HG02943 (cell line): ENCODE results near the gene UBXN11.
"Not testable (repeated sequence)": the region's sequence is repeated elsewhere in the genome, so short reads cannot be mapped to it uniquely, and the experiment has no call there.

Experiments used
- ATAC-seq: cut with Tn5 transposase; IDR thresholded peaks from one replicate; pipeline ENCODE4 v1.9.1; 2021; ENCODE audit warnings: mild to moderate bottlenecking, low read depth, moderate library complexity; ENCODE audit not compliant: unreplicated experiment

UBXN11 gene

DNA sequence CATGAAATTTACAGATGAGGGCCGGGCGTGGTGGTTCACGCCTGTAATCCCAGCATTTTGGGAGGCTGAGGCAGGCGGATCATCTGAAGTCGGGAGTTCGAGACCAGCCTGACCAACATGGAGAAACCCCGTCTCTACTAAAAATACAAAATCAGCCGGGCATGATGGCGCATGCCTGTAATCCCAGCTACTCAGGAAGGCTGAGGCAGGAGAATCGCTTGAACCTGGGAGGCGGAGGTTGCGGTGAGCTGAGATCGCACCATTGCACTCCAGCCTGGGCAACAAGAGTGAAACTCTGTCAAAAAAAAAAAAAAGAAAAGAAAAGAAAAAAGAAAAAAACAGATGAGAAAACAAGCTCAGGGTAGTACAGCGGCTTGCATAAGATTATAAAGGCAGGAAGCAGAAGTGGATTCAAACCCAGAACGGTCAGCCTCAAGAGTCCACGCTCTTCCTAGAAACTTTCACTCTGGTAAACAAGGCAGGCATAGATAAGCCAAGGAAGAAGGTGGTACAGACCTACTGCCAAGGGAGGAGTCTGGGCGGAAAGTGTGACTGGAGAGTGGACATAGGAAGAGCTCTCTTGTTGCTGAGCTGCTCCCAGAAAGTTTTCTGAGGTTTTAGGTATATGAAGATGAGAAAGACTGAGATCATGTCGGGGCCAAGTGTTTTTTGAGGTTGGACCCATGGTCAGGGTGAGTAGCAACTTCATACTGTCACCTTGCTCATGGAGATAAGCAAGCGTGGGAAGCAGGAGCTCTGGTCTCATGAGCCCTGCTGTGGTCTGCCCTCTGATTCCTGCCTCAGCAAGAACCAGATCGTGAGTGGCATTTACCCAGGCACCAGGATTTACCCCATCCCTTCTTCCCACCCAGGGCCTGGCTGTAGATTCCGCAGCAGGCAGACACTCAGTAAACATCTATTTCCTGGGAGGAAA, 1.8 kb upstream of the UBXN11 start:
- ATAC-seq: not testable (repeated sequence)

GRCh38 chr1:26307363-26307781, 936 bp upstream of the UBXN11 start:
- no peak for ATAC-seq

GRCh38 chr1:26305667-26306289, 658 bp downstream of the UBXN11 start:
- peak; percentile 16 for ATAC-seq

- no peak for ATAC-seq
Measured at GRCh38 chr1:26302733-26303405, 3.6 kb downstream of the UBXN11 start.

GRCh38 chr1:26300578-26301275, 5.7 kb downstream of the UBXN11 start:
- no peak for ATAC-seq

DNA sequence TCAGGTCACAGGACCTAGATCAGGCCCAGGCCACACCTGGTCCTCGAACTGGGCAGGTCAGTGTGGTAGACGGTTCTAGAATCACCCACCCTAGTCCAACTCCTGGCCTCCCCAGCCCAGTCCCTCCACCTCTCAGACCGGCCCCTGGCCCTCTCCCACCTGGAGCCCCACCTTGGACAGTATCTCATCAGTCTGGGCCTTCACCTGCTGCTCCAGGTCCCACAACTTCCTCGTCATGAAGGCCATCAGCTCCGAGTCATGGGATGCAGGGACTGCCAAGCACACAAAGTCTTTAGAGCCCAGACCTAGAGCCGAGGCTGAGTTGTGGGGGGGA, 8.7 kb downstream of the UBXN11 start:
- ATAC-seq: no peak

DNA sequence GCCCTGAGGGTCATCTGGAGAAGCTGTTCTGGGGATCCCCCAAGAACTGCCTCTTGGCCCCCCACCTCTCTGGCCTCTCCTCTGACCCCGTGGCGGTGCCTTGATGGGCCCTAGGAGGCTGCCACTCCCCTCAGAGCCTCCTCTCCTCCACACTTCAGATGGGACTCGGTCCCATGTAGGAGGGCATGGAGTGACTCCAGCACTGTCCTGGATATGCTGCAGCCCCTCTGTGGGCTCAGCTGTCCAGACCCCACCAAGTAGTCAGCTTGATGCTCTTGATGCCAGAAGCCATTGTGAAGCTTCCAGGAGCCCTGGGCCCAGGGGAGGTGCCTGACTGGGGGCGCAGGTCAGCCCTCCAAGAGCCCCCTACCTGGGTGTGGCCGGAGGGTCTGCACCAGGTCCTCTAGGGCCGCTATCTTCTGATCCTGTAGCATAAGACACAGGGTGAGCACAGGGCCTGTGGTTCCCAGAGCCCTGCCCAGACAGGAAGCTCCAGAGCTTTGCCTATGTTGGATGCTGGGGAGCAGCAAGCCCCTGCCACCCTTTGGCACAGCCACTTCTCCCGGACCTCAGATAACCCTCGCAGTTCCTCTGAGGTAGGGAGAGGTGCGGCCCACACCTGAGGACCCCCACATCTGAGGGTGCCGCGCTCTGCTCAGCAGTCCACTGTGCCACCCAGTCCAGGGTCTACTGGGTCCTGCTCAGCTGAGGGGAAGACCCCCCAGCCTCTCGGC, 9.2 kb downstream of the UBXN11 start:
- ATAC-seq: no peak

- no peak for ATAC-seq
Measured at GRCh38 chr1:26296340-26297056, 9.9 kb downstream of the UBXN11 start.

DNA sequence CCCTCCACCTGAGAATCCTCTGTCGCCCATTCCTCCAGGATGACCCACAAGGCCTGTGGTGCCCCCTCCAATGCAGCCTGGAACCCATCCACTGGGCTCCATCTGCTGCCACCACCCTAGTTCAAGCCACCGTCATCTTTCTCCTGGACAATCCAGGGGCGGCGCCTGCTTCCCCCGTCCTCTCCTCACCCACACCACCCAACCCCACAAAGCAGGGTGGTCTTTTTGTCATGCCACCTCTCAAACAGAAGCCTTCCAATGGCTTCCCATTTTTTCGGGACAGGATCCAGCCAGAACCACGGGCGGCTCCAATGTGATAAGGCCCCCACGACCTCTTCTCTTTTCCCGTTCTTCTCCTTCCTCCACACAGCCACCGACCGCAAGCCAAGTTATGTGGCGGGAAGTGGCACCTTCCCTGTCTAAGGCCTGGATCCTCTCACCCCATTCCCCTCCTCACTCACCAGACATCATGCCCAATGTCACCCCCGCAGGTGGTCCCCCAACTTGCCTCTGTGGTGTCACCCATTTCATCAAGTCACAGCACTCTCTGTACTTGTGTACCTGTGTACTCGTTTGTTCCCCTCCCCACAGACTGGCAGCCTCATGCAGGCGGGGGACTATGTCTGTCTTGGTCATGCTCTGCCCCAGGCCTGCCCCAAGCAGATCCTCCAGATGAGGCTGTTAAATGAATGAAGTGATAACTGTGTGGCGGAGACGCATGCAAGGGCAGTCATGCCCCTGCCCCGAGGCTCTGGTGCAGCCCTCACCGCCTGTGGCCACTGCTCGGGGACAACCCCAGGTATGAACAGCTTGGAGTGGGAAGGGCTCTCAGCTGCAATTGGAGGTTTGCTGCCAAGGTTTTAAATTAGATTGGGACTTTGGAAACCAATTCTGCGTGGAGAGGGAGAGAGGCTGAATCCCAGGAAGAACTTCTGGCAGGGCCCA, 11.0 kb downstream of the UBXN11 start:
- no peak for ATAC-seq

DNA sequence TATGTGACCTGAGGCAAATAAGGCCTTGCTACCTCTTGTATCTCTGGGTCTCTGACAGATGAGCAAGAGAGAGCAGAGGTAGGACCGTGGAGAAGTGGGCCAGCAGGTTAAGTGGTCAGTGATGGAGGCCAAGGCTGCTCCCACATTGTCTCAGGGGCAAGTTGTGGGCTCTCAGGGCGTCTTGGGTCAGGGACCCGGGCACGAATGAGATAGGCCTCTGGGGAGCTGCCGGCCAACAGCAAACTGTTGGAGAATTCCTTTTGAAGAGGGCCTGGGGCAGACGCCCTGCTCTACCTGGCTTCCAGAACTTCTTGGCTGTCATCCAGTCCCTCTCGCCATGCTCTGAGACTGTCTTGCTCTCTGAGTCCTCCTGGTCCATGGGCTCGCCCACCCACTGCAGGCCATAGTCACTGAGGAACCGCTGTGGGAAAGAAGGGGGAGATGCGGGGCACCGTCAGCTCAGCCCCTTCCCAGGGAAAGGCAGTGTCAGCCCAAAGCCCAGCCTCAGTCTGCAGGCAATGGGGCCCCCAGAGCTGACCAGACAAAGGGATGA, 12.4 kb downstream of the UBXN11 start:
- ATAC-seq: no peak

- ATAC-seq: not testable (repeated sequence)
Measured at GRCh38 chr1:26292735-26293134, 13.7 kb downstream of the UBXN11 start.

DNA sequence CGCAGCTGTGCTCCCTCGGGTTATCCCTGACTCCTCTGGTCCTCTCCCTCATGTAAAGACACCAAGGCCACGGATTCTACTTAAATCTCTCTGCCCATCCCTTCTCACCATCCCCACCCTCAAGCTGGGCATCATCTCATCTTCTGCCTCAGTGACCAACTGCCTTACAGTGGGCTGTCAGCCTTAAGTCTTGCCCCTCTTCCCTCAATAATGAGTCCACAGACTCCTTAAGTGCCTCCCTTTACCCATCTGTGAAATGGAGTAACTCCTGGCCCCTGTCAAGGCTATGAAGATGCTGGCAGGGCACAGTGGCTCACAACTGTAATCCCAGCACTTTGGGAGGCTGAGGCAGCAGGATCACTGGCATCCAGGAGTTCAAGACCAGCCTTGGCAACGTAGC, 14.5 kb downstream of the UBXN11 start:
- no peak for ATAC-seq

DNA sequence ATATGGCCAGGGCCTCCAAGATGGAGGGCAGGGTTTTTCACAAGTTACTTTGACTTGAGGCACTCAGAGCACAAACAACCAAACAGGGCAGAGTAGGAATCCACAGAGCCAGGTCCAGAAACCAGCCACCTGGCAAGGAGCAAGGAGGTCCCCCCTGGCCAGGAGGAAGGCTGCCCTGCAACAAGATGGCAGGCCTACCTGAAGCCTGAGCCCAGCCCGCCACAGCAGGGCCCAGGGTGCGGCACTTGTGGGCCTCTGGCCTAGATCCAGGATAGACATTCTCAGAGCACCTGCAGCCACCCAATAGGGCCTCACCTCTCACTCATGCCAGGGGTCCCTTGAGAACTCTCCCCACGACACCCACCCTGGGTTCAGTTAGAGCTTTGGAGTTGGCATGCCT, 15.0 kb downstream of the UBXN11 start:
- ATAC-seq: no peak

- ATAC-seq: no peak
Measured at GRCh38 chr1:26290882-26291261, 15.6 kb downstream of the UBXN11 start.

DNA sequence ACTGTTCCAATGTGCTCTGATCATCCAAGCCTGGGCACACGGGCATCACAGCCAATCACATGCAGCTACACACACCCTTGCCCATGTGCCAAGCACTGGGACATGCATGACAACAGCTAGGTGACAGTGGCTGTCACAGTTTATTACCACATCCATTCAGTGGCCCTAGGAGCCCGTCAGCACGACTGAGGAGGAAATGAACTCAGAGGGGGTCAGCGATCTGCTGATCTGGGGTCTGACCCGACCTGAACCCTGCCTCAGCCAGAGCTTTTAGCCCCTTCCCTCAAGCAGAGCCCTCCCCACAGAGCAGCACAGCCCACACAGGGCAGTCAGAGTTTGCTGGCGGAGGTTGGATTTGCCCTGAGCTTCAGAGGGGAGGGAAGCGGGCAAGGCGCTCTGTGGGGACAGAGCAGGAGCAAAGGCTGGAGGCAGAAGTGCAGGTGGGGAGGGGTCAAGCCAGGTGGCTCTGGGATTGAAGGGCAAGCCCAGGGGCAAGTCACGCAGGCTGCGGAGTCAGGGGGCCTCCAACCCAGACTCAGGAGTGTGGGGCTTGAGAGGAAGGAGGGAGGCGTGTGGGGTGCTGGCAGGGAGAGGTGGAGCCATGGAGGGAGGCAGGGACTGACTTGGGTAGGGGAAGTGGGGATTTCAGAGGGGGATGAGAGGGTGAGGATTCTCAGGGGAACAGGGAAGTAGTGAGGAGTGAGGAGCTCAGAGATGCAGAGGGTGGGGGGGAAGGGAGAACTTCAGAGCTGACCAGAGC, 16.1 kb downstream of the UBXN11 start:
- ATAC-seq: no peak

GRCh38 chr1:26289158-26290059, 17.0 kb downstream of the UBXN11 start:
- peak; percentile 44 for ATAC-seq
